ENCODE measurements around the gene GNAT1. TPM values are rescaled to one million over a fixed set of nuclear protein-coding genes. Genes with fewer than 3 reads are reported as not detected.
A peak's percentile ranks its signal among the peaks of the same experiment; 100 is the strongest.

GNAT1 gene
- total and polyA plus RNA-seq, 2 of the 13 experiments (the other 11 are each of a cell fraction or from before 2014, with no cell fraction given), result 0.15 TPM; not detected in 1

GRCh38 chr3:50205413-50206276, 14.2 kb downstream of the GNAT1 start (continued):
- TF ChIP-seq FOXP4 (CRISPR knock-in tag; IDR thresholded peaks at IDR 0.05), result peak; percentile 78
- TF ChIP-seq PTBP1 (IDR thresholded peaks at IDR 0.05; ENCODE audit: low read depth, low read length, poor library complexity, severe bottlenecking), result no peak
- TF ChIP-seq, protein P1, sequence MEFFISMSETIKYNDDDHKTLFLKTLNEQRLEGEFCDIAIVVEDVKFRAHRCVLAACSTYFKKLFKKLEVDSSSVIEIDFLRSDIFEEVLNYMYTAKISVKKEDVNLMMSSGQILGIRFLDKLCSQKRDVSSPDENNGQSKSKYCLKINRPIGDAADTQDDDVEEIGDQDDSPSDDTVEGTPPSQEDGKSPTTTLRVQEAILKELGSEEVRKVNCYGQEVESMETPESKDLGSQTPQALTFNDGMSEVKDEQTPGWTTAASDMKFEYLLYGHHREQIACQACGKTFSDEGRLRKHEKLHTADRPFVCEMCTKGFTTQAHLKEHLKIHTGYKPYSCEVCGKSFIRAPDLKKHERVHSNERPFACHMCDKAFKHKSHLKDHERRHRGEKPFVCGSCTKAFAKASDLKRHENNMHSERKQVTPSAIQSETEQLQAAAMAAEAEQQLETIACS (CRISPR knock-in tag; IDR thresholded peaks at IDR 0.05), result no peak
- TF ChIP-seq, protein P2, sequence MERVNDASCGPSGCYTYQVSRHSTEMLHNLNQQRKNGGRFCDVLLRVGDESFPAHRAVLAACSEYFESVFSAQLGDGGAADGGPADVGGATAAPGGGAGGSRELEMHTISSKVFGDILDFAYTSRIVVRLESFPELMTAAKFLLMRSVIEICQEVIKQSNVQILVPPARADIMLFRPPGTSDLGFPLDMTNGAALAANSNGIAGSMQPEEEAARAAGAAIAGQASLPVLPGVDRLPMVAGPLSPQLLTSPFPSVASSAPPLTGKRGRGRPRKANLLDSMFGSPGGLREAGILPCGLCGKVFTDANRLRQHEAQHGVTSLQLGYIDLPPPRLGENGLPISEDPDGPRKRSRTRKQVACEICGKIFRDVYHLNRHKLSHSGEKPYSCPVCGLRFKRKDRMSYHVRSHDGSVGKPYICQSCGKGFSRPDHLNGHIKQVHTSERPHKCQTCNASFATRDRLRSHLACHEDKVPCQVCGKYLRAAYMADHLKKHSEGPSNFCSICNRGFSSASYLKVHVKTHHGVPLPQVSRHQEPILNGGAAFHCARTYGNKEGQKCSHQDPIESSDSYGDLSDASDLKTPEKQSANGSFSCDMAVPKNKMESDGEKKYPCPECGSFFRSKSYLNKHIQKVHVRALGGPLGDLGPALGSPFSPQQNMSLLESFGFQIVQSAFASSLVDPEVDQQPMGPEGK (CRISPR knock-in tag; IDR thresholded peaks at IDR 0.05), result peak; percentile 95
- no peak for TF ChIP-seq RCOR2 (CRISPR knock-in tag; IDR thresholded peaks at IDR 0.05)
- peak; percentile 31; the same call in 1 of the 2 replicates for TF ChIP-seq THAP9 (CRISPR knock-in tag; IDR thresholded peaks at IDR 0.05; ENCODE audit: borderline replicate concordance)
- peak; percentile 49; the same call in 1 of the 2 replicates for TF ChIP-seq REPIN1 (CRISPR knock-in tag; IDR thresholded peaks at IDR 0.05; ENCODE audit: borderline replicate concordance, low read depth)
- TF ChIP-seq ZNF350 (CRISPR knock-in tag; IDR thresholded peaks at IDR 0.05; ENCODE audit: borderline replicate concordance, low read depth), result no peak; the same call in 1 of the 2 replicates
- peak; percentile 79 for TF ChIP-seq SRSF1 (optimal IDR thresholded peaks at IDR 0.05; ENCODE audit: low read depth, low read length)
- TF ChIP-seq RFX5 (IDR thresholded peaks at IDR 0.05; ENCODE audit: low read depth, low read length), result no peak
- TF ChIP-seq ZNF558 (CRISPR knock-in tag; IDR thresholded peaks at IDR 0.05; ENCODE audit: borderline replicate concordance), result no peak
- TF ChIP-seq ZNF761 (CRISPR knock-in tag; conservative IDR thresholded peaks at IDR 0.05), result 0 out of 2 replicates have a peak, but pooled peaks have one; percentile 77
- no peak for TF ChIP-seq ZZZ3 (CRISPR knock-in tag; IDR thresholded peaks at IDR 0.05; ENCODE audit: borderline replicate concordance)
- no peak for TF ChIP-seq ZNF10 (CRISPR knock-in tag; IDR thresholded peaks at IDR 0.05; ENCODE audit: borderline replicate concordance, low read depth)
- TF ChIP-seq CREM (IDR thresholded peaks at IDR 0.05), result peak; percentile 39
- TF ChIP-seq CREM (CRISPR knock-in tag; IDR thresholded peaks at IDR 0.05), result no peak
- TF ChIP-seq ZNF563 (CRISPR knock-in tag; IDR thresholded peaks at IDR 0.05), result peak; percentile 99
- no peak for TF ChIP-seq KLF9 (CRISPR knock-in tag; IDR thresholded peaks at IDR 0.05; ENCODE audit: low read depth)
- no peak for TF ChIP-seq ZNF737 (CRISPR knock-in tag; IDR thresholded peaks at IDR 0.05; ENCODE audit: borderline replicate concordance)
- TF ChIP-seq ZMYM3 (CRISPR knock-in tag; IDR thresholded peaks at IDR 0.05), result no peak
- TF ChIP-seq ZSCAN20 (CRISPR knock-in tag; IDR thresholded peaks at IDR 0.05; ENCODE audit: borderline replicate concordance), result no peak

Measured in HepG2 (cell line).